ENCODE data around the gene ANXA4. TPM values are rescaled to one million over a fixed set of nuclear protein-coding genes. Genes with fewer than 3 reads are reported as not detected.

The ANXA4 gene
- polyA plus RNA-seq, 1 of the 3 experiments (the other 2 are of a cell fraction): 137 TPM

GRCh38 chr2:69848186-69848790 is 106.4 kb downstream of the ANXA4 start:
- no peaks in the 10 kb centered on the region for H3K9me2 ChIP-seq
- H3K4me3 ChIP-seq (ENCODE audit: low read depth in 2 of 2, low read length in 1 of 2): no peak overlapping the region
- no peaks in the 10 kb centered on the region for H3K27me3 ChIP-seq (ENCODE audit: insufficient read depth)
- no peaks in the 10 kb centered on the region for H4K20me1 ChIP-seq (ENCODE audit: insufficient read depth)
- TF ChIP-seq, protein P1, sequence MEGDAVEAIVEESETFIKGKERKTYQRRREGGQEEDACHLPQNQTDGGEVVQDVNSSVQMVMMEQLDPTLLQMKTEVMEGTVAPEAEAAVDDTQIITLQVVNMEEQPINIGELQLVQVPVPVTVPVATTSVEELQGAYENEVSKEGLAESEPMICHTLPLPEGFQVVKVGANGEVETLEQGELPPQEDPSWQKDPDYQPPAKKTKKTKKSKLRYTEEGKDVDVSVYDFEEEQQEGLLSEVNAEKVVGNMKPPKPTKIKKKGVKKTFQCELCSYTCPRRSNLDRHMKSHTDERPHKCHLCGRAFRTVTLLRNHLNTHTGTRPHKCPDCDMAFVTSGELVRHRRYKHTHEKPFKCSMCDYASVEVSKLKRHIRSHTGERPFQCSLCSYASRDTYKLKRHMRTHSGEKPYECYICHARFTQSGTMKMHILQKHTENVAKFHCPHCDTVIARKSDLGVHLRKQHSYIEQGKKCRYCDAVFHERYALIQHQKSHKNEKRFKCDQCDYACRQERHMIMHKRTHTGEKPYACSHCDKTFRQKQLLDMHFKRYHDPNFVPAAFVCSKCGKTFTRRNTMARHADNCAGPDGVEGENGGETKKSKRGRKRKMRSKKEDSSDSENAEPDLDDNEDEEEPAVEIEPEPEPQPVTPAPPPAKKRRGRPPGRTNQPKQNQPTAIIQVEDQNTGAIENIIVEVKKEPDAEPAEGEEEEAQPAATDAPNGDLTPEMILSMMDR (IDR thresholded peaks at IDR 0.05): no peak
- no peak for TF ChIP-seq POLR2AphosphoS5 (IDR thresholded peaks at IDR 0.05; ENCODE audit: low read depth, low read length)
- TF ChIP-seq GABPA (IDR thresholded peaks at IDR 0.05; ENCODE audit: low read depth): no peak
- no peak for TF ChIP-seq RFX5 (IDR thresholded peaks at IDR 0.05; ENCODE audit: low read length)
- TF ChIP-seq JUND (IDR thresholded peaks at IDR 0.05): no peak
- TF ChIP-seq, protein P2, sequence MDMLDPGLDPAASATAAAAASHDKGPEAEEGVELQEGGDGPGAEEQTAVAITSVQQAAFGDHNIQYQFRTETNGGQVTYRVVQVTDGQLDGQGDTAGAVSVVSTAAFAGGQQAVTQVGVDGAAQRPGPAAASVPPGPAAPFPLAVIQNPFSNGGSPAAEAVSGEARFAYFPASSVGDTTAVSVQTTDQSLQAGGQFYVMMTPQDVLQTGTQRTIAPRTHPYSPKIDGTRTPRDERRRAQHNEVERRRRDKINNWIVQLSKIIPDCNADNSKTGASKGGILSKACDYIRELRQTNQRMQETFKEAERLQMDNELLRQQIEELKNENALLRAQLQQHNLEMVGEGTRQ (IDR thresholded peaks at IDR 0.05; ENCODE audit: borderline replicate concordance, low read depth, low read length): no peak
- TF ChIP-seq MAX (IDR thresholded peaks at IDR 0.05; ENCODE audit: low read depth): no peak
- TF ChIP-seq RAD21 (IDR thresholded peaks at IDR 0.05; ENCODE audit: low read length): no peak
- TF ChIP-seq MEF2A (IDR thresholded peaks at IDR 0.05; ENCODE audit: borderline replicate concordance, low read depth): no peak
- TF ChIP-seq IRF3 (IDR thresholded peaks at IDR 0.05; ENCODE audit: low read depth, low read length): no peak
- TF ChIP-seq TEAD4 (IDR thresholded peaks at IDR 0.05; ENCODE audit: borderline replicate concordance, insufficient read depth): no peak
- TF ChIP-seq REST (IDR thresholded peaks at IDR 0.05; ENCODE audit: low read depth, low read length): no peak
- no peak for TF ChIP-seq SIN3A (IDR thresholded peaks at IDR 0.05; ENCODE audit: borderline replicate concordance, low read depth, low read length)
- no peak for TF ChIP-seq NRF1 (IDR thresholded peaks at IDR 0.05; ENCODE audit: low read depth, low read length)
- no peak for TF ChIP-seq RCOR1 (IDR thresholded peaks at IDR 0.05; ENCODE audit: low read length)
- no peak for TF ChIP-seq GATA2 (CRISPR knock-in tag; IDR thresholded peaks at IDR 0.05)
- TF ChIP-seq RXRA (IDR thresholded peaks at IDR 0.05; ENCODE audit: borderline replicate concordance, low read depth): no peak
- no peak for TF ChIP-seq CHD2 (IDR thresholded peaks at IDR 0.05; ENCODE audit: low read length, partially characterized antibody)
- TF ChIP-seq USF1 (IDR thresholded peaks at IDR 0.05; ENCODE audit: borderline replicate concordance, low read depth): no peak
- TF ChIP-seq FOSL2 (IDR thresholded peaks at IDR 0.05; ENCODE audit: borderline replicate concordance, low read depth): no peak
- no peaks in the 10 kb centered on the region for H3K79me2 ChIP-seq (ENCODE audit: insufficient read depth)
- H3K27ac ChIP-seq (ENCODE audit: low read depth in 2 of 2, low read length in 1 of 2): no peak overlapping the region
- DNase-seq: no peak
- H3K36me3 ChIP-seq (replicated peaks in 1 of 2; ENCODE audit: control insufficient read depth in 1 of 2, insufficient read depth in 2 of 2, low read length in 1 of 2): peaks cover 46 to 52% of the 10 kb centered on the region in 2 experiments
- ChIA-PET POLR2A (no interaction called here), CTCF (interaction anchor here (1.4 kb wide), 1 partner anchor 10 kb away, joined by 3 read pairs; no protein-coding TSS in a partner anchor)
- 93% methylated on average over 7 of the region's 7 CpGs for WGBS (ENCODE audit: low lambda C conversion rate)
- no peaks in the 10 kb centered on the region for H3K9me3 ChIP-seq
- no peak overlapping the region for H3K9ac ChIP-seq
- H3F3A ChIP-seq (replicated peaks; ENCODE audit: insufficient read depth): no peaks in the 10 kb centered on the region
- H2AFZ ChIP-seq (ENCODE audit: low read depth): no peak overlapping the region
- H3K4me2 ChIP-seq: no peak overlapping the region
- no peaks in the 10 kb centered on the region for H3K4me1 ChIP-seq (ENCODE audit: control insufficient read depth in 1 of 2, insufficient read depth in 2 of 2, low read depth in 1 of 2, low read length in 1 of 2)

Data from SK-N-SH (cell line).